HCT116 (cell line): ENCODE measurements around the gene ADAMTSL5. TPM values are rescaled to one million over a fixed set of nuclear protein-coding genes. Genes with fewer than 3 reads are reported as not detected.

Experiments used
- ATAC-seq: fragments of 200-7000 bp; cut with Tn5 transposase; 2 replicates; pipeline ENCODE4 v1.9.1; 2020; ENCODE audit warnings: mild to moderate bottlenecking, moderate library complexity
- BruUV-seq: library from RNA; stranded (reverse); fragments of 400-500 nt; replicated peaks from 2 replicates; lab custom pipeline; 2021; lab: Mats Ljungman, UMichigan
- CTCF ChIA-PET: fragments of 300-600 bp; sonication (Branson Sonifier 250); formaldehyde crosslinking; loops from one replicate; lab custom pipeline; 2021; ENCODE audit warnings: antibody characterized with exemption; lab: Charles Lee
- POLR2A ChIA-PET: fragments of 300-600, 350-600 bp; sonication (Branson Sonifier 250); formaldehyde crosslinking; loops from one replicate; lab custom pipeline; 2021; ENCODE audit warnings: antibody characterized with exemption; lab: Charles Lee
- RAD21 ChIA-PET, 2 experiments: fragments of 300-600 bp; sonication (Branson Sonifier 250); formaldehyde crosslinking; loops; one replicate each; lab custom pipeline; 2023; ENCODE audit warnings: low total read pairs in 2 of 2; ENCODE audit not compliant: uncharacterized antibody in 2 of 2, unreplicated experiment in 2 of 2, low non-redundant PET in 1 of 2; lab: Charles Lee
- DNase-seq: peaks from one replicate; pipeline ENCODE4 v3.0.0-alpha.2; 2010; ENCODE audit warnings: low read depth, low spot score
- H2AFZ ChIP-seq: fragments of 200-600 bp; shearing (Covaris generic), sonication (generic); 2 replicates; pipeline ENCODE4 v1.6.1; 2017; ENCODE audit warnings: low read depth, mixed run types, mixed read lengths, antibody characterized with exemption, low read length; ENCODE audit not compliant: poor library complexity, severe bottlenecking
- H3K27ac ChIP-seq: 2 replicates; pipeline ENCODE4 v1.5.1; 2012; ENCODE audit warnings: low read depth, low read length
- H3K27me3 ChIP-seq: fragments of 200-600 bp; sonication (generic); 2 replicates; pipeline ENCODE4 v1.6.1; 2016; ENCODE audit warnings: mixed run types, low read length, mixed read lengths; ENCODE audit not compliant: insufficient read depth
- H3K36me3 ChIP-seq, 2 experiments: fragments of 200-500 bp in 1 of 2; fragments of 200-600 bp in 1 of 2; sonication (Bioruptor generic) in 1 of 2; sonication (generic) in 1 of 2; 2 replicates each; pipeline versions ENCODE4 v1.5.1 to v1.6.1; 2014 to 2016; ENCODE audit warnings: low read length in 2 of 2, inconsistent platforms in 1 of 2, mixed read lengths in 1 of 2, mixed run types in 1 of 2; ENCODE audit not compliant: insufficient read depth in 2 of 2, control insufficient read depth in 1 of 2
- H3K4me1 ChIP-seq, 2 experiments: fragments of 200-600 bp in 1 of 2; sonication (generic) in 1 of 2; 2 replicates each; pipeline versions ENCODE4 v1.5.1 to v1.6.1; 2012 to 2017; ENCODE audit warnings: low read length in 2 of 2, inconsistent platforms in 1 of 2, mild to moderate bottlenecking in 1 of 2, mixed read lengths in 1 of 2, mixed run types in 1 of 2, moderate library complexity in 1 of 2; ENCODE audit not compliant: insufficient read depth in 2 of 2, control insufficient read depth in 1 of 2
- H3K4me2 ChIP-seq: fragments of 200-600 bp; sonication (generic); 2 replicates; pipeline ENCODE4 v1.6.1; 2017; ENCODE audit warnings: mixed run types, low read length, mixed read lengths
- H3K4me3 ChIP-seq, 2 experiments: fragments of 200-600 bp in 1 of 2; sonication (generic) in 1 of 2; replicated peaks in 1 of 2; 2 replicates each; pipeline ENCODE4 v1.5.1; 2011 to 2016; ENCODE audit warnings: low read length in 2 of 2, control low read depth in 1 of 2, low read depth in 1 of 2, mild to moderate bottlenecking in 1 of 2, mixed read lengths in 1 of 2, mixed run types in 1 of 2
- H3K79me2 ChIP-seq: fragments of 200-600 bp; sonication (generic); 2 replicates; pipeline ENCODE4 v1.6.1; 2017; ENCODE audit warnings: mild to moderate bottlenecking, mixed run types, low read length, moderate library complexity, mixed read lengths; ENCODE audit not compliant: insufficient read depth
- H3K9ac ChIP-seq: fragments of 200-600 bp; sonication (generic); 2 replicates; pipeline ENCODE4 v1.6.1; 2016; ENCODE audit warnings: low read length, mixed read lengths
- H3K9me2 ChIP-seq: fragments of 200-600 bp; sonication (generic), shearing (Covaris generic); 2 replicates; pipeline ENCODE4 v1.6.1; 2017; ENCODE audit warnings: mixed run types, mild to moderate bottlenecking, moderate library complexity; ENCODE audit not compliant: insufficient read depth
- H3K9me3 ChIP-seq, 2 experiments: fragments of 200-500 bp in 1 of 2; fragments of 200-600 bp in 1 of 2; sonication (Bioruptor generic) in 1 of 2; sonication (generic) in 1 of 2; 2 replicates each; pipeline ENCODE4 v1.6.1; 2014 to 2017; ENCODE audit warnings: low read length in 2 of 2, mixed read lengths in 2 of 2, inconsistent platforms in 1 of 2, low read depth in 1 of 2, mild to moderate bottlenecking in 1 of 2, mixed run types in 1 of 2, moderate library complexity in 1 of 2; ENCODE audit not compliant: control insufficient read depth in 1 of 2, insufficient read depth in 1 of 2
- H4K20me1 ChIP-seq: fragments of 200-600 bp; sonication (generic), shearing (Covaris generic); 2 replicates; pipeline ENCODE4 v1.6.1; 2017; ENCODE audit warnings: mixed run types, mild to moderate bottlenecking, moderate library complexity; ENCODE audit not compliant: insufficient read depth
- CEBPB ChIP-seq: IDR thresholded peaks from 2 replicates; pipeline ENCODE4 v1.6.1; 2012; ENCODE audit warnings: low read depth
- POLR2A ChIP-seq: IDR thresholded peaks from 2 replicates; pipeline ENCODE4 v1.7.0; 2011; ENCODE audit warnings: borderline replicate concordance; ENCODE audit not compliant: insufficient read depth, insufficient read length; ENCODE audit errors: extremely low read depth
- ZFX ChIP-seq: fragments of 450-650 bp; IDR thresholded peaks from 2 replicates; pipeline ENCODE4 v1.6.1; 2017
- intact Hi-C: fragments of 100-400 bp; cut with micrococcal nuclease; formaldehyde crosslinking; loops from 2 replicates; pipeline ENCODE4 v1.10.0; 2022
- total RNA-seq: library from RNA; stranded (reverse); gene quantifications from one replicate; pipeline ENCODE4 v1.2.1, GENCODE V29; 2021; ENCODE audit not compliant: unreplicated experiment
- TF ChIP-seq, protein P1 (sequence below): IDR thresholded peaks from 2 replicates; pipeline ENCODE4 v1.6.1; 2012
- TF ChIP-seq, protein P2 (sequence below): IDR thresholded peaks from 2 replicates; pipeline ENCODE4 v1.6.1; 2011; ENCODE audit warnings: mild to moderate bottlenecking, low read length, moderate library complexity; ENCODE audit not compliant: insufficient replicate concordance; ENCODE audit errors: extremely low read depth
- TF ChIP-seq, protein P3 (sequence below): IDR thresholded peaks from 2 replicates; pipeline ENCODE4 v1.6.1; 2012

ADAMTSL5 gene
- total RNA-seq, 1 experiment from 2014 or later: 24.0 TPM

- BruUV-seq: no TSS peak
- Histone ChIP-seq H3K79me2 (peaks cover 11% of the 10 kb centered on the region; the same call in 1 of the 2 replicates), H3K9ac (peak overlapping the region; percentile 69), H3K9me3 (no peaks in the 10 kb centered on the region), H3K9me2 (no peaks in the 10 kb centered on the region), H3K4me1 (peaks cover 19 to 39% of the 10 kb centered on the region in 2 experiments), H3K36me3 (no peaks in the 10 kb centered on the region; a peak in 1 of 4 replicates), H3K27me3 (no peaks in the 10 kb centered on the region), H3K4me2 (peak overlapping the region; percentile 96), H2AFZ (no peak overlapping the region), H3K27ac (peak overlapping the region; percentile 91), H4K20me1 (no peaks in the 10 kb centered on the region), H3K4me3 (peak overlapping the region; percentile 57 to 66)
- peak; percentile 35 for ATAC-seq
- RAD21 ChIA-PET: interaction anchor here in 1 of 2 experiments (0.6 kb wide), 1 partner anchor 112 kb away, joined by 3 read pairs; no protein-coding TSS in a partner anchor
- POLR2A ChIA-PET: no interaction called here
- intact Hi-C loops: loop anchor here (1.0 kb wide), 1 partner anchor 10 kb away; the partner anchor contains the start of gene C19orf25
- TF ChIP-seq, protein P1, sequence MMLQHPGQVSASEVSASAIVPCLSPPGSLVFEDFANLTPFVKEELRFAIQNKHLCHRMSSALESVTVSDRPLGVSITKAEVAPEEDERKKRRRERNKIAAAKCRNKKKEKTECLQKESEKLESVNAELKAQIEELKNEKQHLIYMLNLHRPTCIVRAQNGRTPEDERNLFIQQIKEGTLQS: no peak
- TF ChIP-seq POLR2A: no peak
- TF ChIP-seq, protein P2, sequence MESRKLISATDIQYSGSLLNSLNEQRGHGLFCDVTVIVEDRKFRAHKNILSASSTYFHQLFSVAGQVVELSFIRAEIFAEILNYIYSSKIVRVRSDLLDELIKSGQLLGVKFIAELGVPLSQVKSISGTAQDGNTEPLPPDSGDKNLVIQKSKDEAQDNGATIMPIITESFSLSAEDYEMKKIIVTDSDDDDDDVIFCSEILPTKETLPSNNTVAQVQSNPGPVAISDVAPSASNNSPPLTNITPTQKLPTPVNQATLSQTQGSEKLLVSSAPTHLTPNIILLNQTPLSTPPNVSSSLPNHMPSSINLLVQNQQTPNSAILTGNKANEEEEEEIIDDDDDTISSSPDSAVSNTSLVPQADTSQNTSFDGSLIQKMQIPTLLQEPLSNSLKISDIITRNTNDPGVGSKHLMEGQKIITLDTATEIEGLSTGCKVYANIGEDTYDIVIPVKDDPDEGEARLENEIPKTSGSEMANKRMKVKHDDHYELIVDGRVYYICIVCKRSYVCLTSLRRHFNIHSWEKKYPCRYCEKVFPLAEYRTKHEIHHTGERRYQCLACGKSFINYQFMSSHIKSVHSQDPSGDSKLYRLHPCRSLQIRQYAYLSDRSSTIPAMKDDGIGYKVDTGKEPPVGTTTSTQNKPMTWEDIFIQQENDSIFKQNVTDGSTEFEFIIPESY: no peak
- TF ChIP-seq ZFX: peak; percentile 71
- TF ChIP-seq CEBPB: no peak
- TF ChIP-seq, protein P3, sequence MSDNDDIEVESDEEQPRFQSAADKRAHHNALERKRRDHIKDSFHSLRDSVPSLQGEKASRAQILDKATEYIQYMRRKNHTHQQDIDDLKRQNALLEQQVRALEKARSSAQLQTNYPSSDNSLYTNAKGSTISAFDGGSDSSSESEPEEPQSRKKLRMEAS: peak; percentile 31; the same call in 1 of the 2 replicates
- CTCF ChIA-PET: no interaction called here
- DNase-seq: no peak
Observed at GRCh38 chr19:1469255-1470054, 43.4 kb downstream of the ADAMTSL5 start.
